Omental fat pad (tissue), 4 donors: ENCODE measurements around the gene LDLRAD3. TPM values are rescaled to one million over a fixed set of nuclear protein-coding genes. Genes with fewer than 3 reads are reported as not detected.

ENCODE experiments used
- ATAC-seq: fragments of 150-250 bp; one replicate; pipeline ENCODE4 v1.9.1; 2016; ENCODE audit warnings: mild to moderate bottlenecking, moderate library complexity; ENCODE audit not compliant: low FRiP score
- DNase-seq: peaks from one replicate; pipeline ENCODE4 v3.0.0-alpha.2; 2019; ENCODE audit warnings: low spot score
- total RNA-seq, 4 donors: library from RNA; depleted of rRNA; stranded (reverse); fragments of >200 nt; gene quantifications; one replicate each; pipeline ENCODE4 v1.1.0, GENCODE V29; 2016
- TF ChIP-seq, protein P1 (sequence below), 3 donors: fragments of 450-650 bp; IDR thresholded peaks; one replicate each; pipeline ENCODE4 v1.5.1; 2016 to 2017; ENCODE audit warnings: antibody characterized with exemption in 3 of 3, mild to moderate bottlenecking in 3 of 3, moderate library complexity in 2 of 3

The LDLRAD3 gene
- total RNA-seq, 4 donors from 2014 or later, result 15.6 to 70.2 (median 25.7) TPM

DNA sequence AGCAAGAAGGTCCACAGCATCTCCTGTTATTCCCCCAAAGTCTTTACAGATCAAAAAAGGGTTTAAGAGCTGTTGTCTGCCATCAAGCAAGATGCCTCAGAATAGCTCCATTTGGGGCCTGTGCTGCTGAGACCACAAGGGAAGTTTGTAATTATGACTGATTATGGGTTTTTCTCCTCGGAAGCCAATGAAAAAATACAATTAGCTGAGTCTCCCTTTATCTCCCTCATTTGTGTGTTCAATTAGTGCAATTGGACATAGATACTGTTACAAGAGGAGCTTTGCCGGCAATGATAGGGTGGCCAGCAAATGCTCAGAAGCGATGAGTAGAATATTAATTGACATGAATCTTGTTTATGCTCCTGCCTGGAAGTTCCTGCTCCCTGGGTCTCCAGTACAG lies 261.7 kb downstream of the LDLRAD3 start:
- no peak for ATAC-seq
- TF ChIP-seq, protein P1, sequence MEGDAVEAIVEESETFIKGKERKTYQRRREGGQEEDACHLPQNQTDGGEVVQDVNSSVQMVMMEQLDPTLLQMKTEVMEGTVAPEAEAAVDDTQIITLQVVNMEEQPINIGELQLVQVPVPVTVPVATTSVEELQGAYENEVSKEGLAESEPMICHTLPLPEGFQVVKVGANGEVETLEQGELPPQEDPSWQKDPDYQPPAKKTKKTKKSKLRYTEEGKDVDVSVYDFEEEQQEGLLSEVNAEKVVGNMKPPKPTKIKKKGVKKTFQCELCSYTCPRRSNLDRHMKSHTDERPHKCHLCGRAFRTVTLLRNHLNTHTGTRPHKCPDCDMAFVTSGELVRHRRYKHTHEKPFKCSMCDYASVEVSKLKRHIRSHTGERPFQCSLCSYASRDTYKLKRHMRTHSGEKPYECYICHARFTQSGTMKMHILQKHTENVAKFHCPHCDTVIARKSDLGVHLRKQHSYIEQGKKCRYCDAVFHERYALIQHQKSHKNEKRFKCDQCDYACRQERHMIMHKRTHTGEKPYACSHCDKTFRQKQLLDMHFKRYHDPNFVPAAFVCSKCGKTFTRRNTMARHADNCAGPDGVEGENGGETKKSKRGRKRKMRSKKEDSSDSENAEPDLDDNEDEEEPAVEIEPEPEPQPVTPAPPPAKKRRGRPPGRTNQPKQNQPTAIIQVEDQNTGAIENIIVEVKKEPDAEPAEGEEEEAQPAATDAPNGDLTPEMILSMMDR (IDR thresholded peaks at IDR 0.05), result no peak
- no peak for DNase-seq

GRCh38 chr11:36210529-36210928 lies 266.7 kb downstream of the LDLRAD3 start:
- DNase-seq (no peak), ATAC-seq (no peak)
- TF ChIP-seq, protein P1 (IDR thresholded peaks at IDR 0.05), result no peak

DNA sequence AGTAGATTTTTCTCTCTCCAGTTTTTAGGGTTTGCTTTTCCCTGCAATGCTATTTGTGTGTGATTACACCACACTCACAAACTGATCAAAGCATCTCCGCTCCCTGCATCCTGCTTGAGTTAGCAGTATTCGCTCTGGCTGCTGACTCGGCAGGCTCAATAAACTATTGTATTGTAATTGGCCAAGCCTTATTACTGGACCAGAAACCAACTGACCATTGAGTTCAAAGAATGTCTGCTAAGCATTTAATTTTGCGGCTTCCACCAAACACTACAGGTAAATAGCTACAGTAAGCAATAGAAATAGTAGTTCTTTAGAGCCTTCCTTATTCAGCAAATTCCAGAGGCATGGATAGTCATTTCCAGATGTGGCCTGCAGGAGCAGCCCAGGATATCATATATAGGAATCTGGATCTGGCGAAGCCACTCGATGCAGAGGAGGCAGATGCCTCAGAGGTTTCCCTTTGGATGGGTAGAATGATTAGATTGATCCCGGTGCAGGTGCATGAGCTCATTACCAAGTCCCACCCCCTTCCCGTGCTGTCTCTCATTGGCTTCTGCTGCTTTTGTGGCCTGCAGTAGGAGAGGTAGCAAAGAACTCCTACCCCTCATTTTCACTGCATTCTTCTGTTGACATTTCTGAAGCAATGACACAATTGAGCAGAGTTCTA lies 268.0 kb downstream of the LDLRAD3 start:
- ATAC-seq (no peak), DNase-seq (no peak)
- TF ChIP-seq, protein P1 (IDR thresholded peaks at IDR 0.05), result no peak

GRCh38 chr11:36212564-36213392 lies 268.9 kb downstream of the LDLRAD3 start:
- DNase-seq (no peak), ATAC-seq (no peak)
- TF ChIP-seq, protein P1 (IDR thresholded peaks at IDR 0.05), result no peak

- TF ChIP-seq, protein P1 (IDR thresholded peaks at IDR 0.05), result no peak
- ATAC-seq (no peak), DNase-seq (no peak)
Observed at GRCh38 chr11:36213393-36213840, 269.6 kb downstream of the LDLRAD3 start.

- DNase-seq (no peak), ATAC-seq (no peak)
- TF ChIP-seq, protein P1 (IDR thresholded peaks at IDR 0.05), result no peak
Observed at GRCh38 chr11:36214480-36214879, 270.6 kb downstream of the LDLRAD3 start.
